Vagina (tissue), 2 donors: Measurements from ENCODE around the gene CD300E. TPM values are rescaled to one million over a fixed set of nuclear protein-coding genes. Genes with fewer than 3 reads are reported as not detected.

Source experiments
- DNase-seq, 2 donors: peaks; one replicate each; pipeline ENCODE4 v3.0.0-alpha.2; 2017; ENCODE audit errors: extremely low spot score in 2 of 2
- H3K27ac ChIP-seq: fragments of 200-600 bp; sonication (generic); one replicate; pipeline ENCODE4 v1.5.1; 2019
- H3K27me3 ChIP-seq: fragments of 200-600 bp; sonication (generic); one replicate; pipeline ENCODE4 v1.5.1; 2019
- H3K36me3 ChIP-seq, 2 donors: fragments of 200-600 bp; sonication (generic); one replicate each; pipeline ENCODE4 v1.5.1; 2017 to 2019
- H3K4me1 ChIP-seq: fragments of 200-600 bp; sonication (generic); one replicate; pipeline ENCODE4 v1.5.1; 2019
- H3K4me3 ChIP-seq, 2 donors: fragments of 200-600 bp; sonication (generic); 1 replicate in 1 of 2; 2 replicates in 1 of 2; pipeline ENCODE4 v1.5.1; 2016 to 2019
- H3K9me3 ChIP-seq: fragments of 200-600 bp; sonication (generic); one replicate; pipeline ENCODE4 v1.5.1; 2019
- CTCF ChIP-seq, 3 experiments: fragments of 450-650 bp in 2 of 3; fragments of 200-600 bp in 1 of 3; sonication (generic) in 1 of 3; IDR thresholded peaks; one replicate each; pipeline ENCODE4 v1.5.1; 2017 to 2019; ENCODE audit warnings: antibody characterized with exemption in 3 of 3, mild to moderate bottlenecking in 2 of 3, moderate library complexity in 2 of 3
- POLR2A ChIP-seq, 2 donors: fragments of 450-650 bp; IDR thresholded peaks; one replicate each; pipeline ENCODE4 v1.6.1; 2017; ENCODE audit warnings: antibody characterized with exemption in 2 of 2, mild to moderate bottlenecking in 2 of 2, moderate library complexity in 2 of 2
- POLR2AphosphoS5 ChIP-seq, 2 donors: sonication (generic); formaldehyde crosslinking; IDR thresholded peaks; one replicate each; pipeline ENCODE4 v1.9.0; 2017; ENCODE audit warnings: antibody characterized with exemption in 2 of 2, mild to moderate bottlenecking in 2 of 2, low read depth in 1 of 2; ENCODE audit not compliant: insufficient read depth in 1 of 2
- intact Hi-C: fragments of 100-400 bp; cut with DNase I; formaldehyde crosslinking; loops from one replicate; pipeline ENCODE4 v1.15.1; 2023
- total RNA-seq: library from RNA; depleted of rRNA; stranded (reverse); fragments of >200 nt; gene quantifications from one replicate; pipeline ENCODE4 v1.2.3, GENCODE V29; 2016

CD300E gene
- total RNA-seq, 1 donor from 2014 or later = 0.98 TPM

- H3K9me3 ChIP-seq = no peaks in the 10 kb centered on the region
- no peaks in the 10 kb centered on the region for H3K27me3 ChIP-seq
- H3K4me3 ChIP-seq = no peak overlapping the region
- H3K36me3 ChIP-seq = no peaks in the 10 kb centered on the region
- DNase-seq = no peak
- TF ChIP-seq POLR2AphosphoS5 (IDR thresholded peaks at IDR 0.05; ENCODE audit: insufficient read depth in 1 of 2, low read depth in 1 of 2) (no peak), POLR2A (IDR thresholded peaks at IDR 0.05) (no peak), CTCF (IDR thresholded peaks at IDR 0.05) (no peak)
- intact Hi-C loops = no loop called here
- no peak overlapping the region for H3K27ac ChIP-seq
- H3K4me1 ChIP-seq = peaks cover 20% of the 10 kb centered on the region
Measured at GRCh38 chr17:74603037-74603635, 20.4 kb downstream of the CD300E start.

- H3K4me1 ChIP-seq = peaks cover 20% of the 10 kb centered on the region
- DNase-seq = no peak
- TF ChIP-seq POLR2A (IDR thresholded peaks at IDR 0.05) = no peak
- TF ChIP-seq POLR2AphosphoS5 (IDR thresholded peaks at IDR 0.05; ENCODE audit: insufficient read depth in 1 of 2, low read depth in 1 of 2) = no peak
- no peak for TF ChIP-seq CTCF (IDR thresholded peaks at IDR 0.05)
Measured at GRCh38 chr17:74601944-74602572, 21.5 kb downstream of the CD300E start.

GRCh38 chr17:74599448-74599939 lies 24.0 kb downstream of the CD300E start:
- H3K4me3 ChIP-seq = no peak overlapping the region
- no peak for TF ChIP-seq CTCF (IDR thresholded peaks at IDR 0.05)
- no peak for TF ChIP-seq POLR2A (IDR thresholded peaks at IDR 0.05)
- no peak for TF ChIP-seq POLR2AphosphoS5 (IDR thresholded peaks at IDR 0.05; ENCODE audit: insufficient read depth in 1 of 2, low read depth in 1 of 2)
- no peak for DNase-seq
- H3K27ac ChIP-seq = no peak overlapping the region
- peaks cover 6% of the 10 kb centered on the region for H3K4me1 ChIP-seq
- intact Hi-C loops = no loop called here
- H3K36me3 ChIP-seq = no peaks in the 10 kb centered on the region
- no peaks in the 10 kb centered on the region for H3K9me3 ChIP-seq
- no peaks in the 10 kb centered on the region for H3K27me3 ChIP-seq

More at GRCh38 chr17:74601944-74602572, 21.5 kb downstream of the CD300E start:
- Histone ChIP-seq H3K27ac (no peak overlapping the region), H3K27me3 (no peaks in the 10 kb centered on the region), H3K36me3 (no peaks in the 10 kb centered on the region), H3K9me3 (no peaks in the 10 kb centered on the region), H3K4me3 (no peak overlapping the region)
- intact Hi-C loops = no loop called here

- Histone ChIP-seq H3K4me3 (no peak overlapping the region), H3K27ac (no peak overlapping the region), H3K27me3 (no peaks in the 10 kb centered on the region), H3K36me3 (no peaks in the 10 kb centered on the region), H3K4me1 (peaks cover under 1% of the 10 kb centered on the region), H3K9me3 (no peaks in the 10 kb centered on the region)
- no peak for DNase-seq
- intact Hi-C loops = no loop called here
- TF ChIP-seq CTCF (IDR thresholded peaks at IDR 0.05) = no peak
- no peak for TF ChIP-seq POLR2A (IDR thresholded peaks at IDR 0.05)
- TF ChIP-seq POLR2AphosphoS5 (IDR thresholded peaks at IDR 0.05; ENCODE audit: insufficient read depth in 1 of 2, low read depth in 1 of 2) = no peak
Measured at GRCh38 chr17:74599023-74599399, 24.5 kb downstream of the CD300E start.
